Superior temporal gyrus (tissue), 1 donor: ENCODE results near the gene BANP.
"Not testable (repeated sequence)": the region's sequence is repeated elsewhere in the genome, so short reads cannot be mapped to it uniquely, and the experiment has no call there.

Experiments
- DNase-seq: peaks from one replicate; pipeline ENCODE4 v3.0.0-alpha.2; 2016; ENCODE audit errors: extremely low spot score

BANP gene

DNA sequence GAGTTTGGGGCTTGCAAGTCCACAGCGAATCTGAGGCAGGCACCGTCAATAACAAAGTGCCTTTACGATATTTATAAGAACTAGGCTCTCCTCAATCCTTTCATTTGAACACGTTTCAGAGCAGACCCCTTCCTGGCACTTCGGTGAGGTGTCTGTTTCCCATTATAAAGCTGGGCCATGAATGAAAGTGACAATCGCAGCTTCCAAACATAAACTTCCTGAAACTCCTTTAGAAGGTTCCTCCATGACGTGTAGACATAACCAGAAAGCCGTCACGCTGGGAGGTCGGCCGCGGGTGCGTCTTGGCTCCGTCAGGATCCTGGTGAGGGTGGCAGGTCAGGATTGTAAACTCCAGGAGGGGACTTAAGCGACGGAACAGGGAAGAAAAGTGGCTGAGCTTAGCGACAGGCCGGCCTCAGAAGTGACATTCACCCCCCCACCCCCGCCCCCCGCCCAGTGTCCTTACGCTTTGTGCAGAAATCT, 150.4 kb downstream of the BANP start:
- DNase-seq = not testable (repeated sequence)

GRCh38 chr16:88102597-88102996, 151.4 kb downstream of the BANP start:
- no peak for DNase-seq

DNA sequence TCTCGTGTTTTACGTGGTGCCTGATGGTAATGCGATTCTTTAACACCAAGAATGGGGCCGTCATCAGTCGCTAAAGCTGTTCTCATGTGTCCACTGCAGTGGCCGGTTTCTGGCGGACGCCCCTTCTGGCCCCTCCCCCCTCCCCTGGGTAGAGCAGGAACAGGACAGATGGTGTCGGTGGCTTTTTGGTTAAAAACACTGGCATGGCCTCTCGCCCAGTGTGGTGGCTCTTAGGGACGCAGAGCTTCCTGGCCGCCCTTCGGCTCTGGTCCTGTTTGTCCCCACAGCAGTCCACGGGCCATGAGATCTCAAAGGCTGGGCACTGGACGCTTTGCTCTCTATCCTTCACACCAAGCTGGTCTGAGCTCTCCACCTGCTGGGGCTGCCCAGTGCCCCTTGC, 151.8 kb downstream of the BANP start:
- DNase-seq = no peak

GRCh38 chr16:88103581-88104188, 152.5 kb downstream of the BANP start:
- no peak for DNase-seq

- DNase-seq = not testable (repeated sequence)
Observed at GRCh38 chr16:88104363-88104762, 153.1 kb downstream of the BANP start.

DNA sequence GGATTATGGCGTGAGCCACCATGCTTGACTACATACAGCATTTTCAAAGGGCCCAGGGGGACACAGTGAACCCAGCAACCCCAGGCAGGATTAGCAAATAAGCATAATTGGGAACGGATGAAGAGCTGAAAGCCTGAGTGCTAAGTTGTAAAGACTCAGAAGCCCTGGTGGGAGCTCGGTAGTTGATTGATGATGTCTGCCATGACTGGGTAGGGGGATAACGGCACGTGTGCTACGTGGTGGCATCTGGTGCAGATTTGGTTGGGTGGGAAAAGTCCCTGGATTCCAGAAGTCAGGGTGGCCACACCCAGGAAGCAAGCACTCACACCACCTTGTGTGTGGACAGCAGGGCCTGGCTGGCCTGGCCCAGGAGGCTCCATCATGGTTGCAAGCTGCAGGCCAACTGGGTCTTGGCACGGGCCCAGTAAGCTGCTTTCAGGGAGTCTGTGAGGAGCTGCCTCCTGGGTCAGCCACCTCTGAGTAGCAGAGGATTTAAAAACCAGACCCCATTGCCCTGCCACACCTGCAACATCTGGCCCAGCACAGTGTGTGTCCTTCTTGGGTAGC, 154.4 kb downstream of the BANP start:
- DNase-seq = not testable (repeated sequence)

GRCh38 chr16:88106566-88106965, 155.3 kb downstream of the BANP start:
- DNase-seq = not testable (repeated sequence)

GRCh38 chr16:88108762-88109161, 157.5 kb downstream of the BANP start:
- DNase-seq = no peak

DNA sequence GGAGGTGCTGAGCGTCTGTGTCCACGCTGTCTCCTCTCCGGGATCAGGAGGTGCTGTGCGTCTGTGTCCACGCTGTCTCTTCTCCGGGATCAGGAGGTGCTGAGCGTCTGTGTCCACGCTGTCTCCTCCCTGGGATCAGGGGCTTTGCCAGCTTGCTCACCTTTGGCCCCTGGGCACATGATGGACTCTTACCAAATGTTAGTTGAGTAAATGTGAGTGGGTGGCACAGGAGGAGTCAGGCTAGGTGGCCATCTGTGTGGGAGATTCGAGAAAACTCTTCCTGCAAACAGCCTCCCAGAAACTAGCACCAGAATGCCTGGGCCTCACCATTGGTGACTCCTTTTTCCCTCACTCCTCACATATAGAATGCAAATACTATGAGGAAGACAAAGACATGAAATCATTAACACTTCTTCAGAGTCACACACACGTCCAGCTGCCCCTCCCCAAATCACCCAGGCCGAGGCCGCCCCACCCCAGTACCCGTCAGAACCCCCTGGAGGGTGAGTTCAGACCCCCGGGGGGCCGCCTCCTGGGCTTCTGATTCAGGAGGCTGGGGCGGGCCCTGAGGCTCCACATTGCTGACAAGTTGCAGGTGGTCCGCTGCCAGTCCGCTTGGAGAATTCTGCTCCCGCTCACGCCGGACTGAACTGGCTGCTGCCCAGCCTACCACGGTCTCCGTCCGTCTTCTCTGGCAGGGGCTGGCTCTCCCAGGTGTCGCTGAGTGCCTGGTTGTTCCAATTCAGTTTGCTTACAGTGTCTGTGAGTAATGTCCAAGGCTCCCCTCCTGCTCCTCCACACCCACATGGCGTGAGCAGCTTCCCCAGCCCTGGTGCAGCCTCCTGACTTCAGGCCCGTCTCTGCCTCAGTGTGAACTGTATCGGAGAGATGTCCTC, 158.7 kb downstream of the BANP start:
- DNase-seq = not testable (repeated sequence)

DNA sequence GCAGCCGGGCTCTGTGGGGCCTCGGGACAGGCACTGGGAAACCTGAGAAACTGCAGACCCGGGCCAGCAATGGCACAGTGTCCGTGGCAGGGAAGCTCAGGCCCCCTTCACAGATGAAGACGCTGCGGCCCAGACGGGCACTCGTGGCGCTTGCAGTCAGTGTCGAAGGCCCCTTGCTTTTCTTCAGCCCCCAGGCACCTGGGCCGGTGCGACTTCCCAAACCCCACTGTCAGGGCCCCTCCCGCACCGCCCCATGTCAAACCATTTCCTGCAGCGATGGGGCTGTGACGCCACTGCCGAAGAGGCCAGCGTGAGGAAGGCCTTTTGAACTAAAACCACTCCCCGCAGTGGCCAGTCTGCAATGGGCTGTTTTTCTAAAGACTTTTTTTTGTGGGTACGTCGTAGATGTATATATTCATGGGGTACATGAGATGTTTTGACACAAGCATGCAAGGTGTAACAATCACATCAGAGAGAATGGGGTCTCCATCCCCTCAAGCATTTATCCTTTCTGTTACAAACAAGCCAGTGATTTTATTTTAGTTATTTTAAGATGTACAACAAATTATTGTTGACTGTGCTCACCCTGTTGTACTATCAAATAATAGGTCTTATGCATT, 159.8 kb downstream of the BANP start:
- not testable (repeated sequence) for DNase-seq

GRCh38 chr16:88111976-88112375, 160.7 kb downstream of the BANP start:
- not testable (repeated sequence) for DNase-seq

DNA sequence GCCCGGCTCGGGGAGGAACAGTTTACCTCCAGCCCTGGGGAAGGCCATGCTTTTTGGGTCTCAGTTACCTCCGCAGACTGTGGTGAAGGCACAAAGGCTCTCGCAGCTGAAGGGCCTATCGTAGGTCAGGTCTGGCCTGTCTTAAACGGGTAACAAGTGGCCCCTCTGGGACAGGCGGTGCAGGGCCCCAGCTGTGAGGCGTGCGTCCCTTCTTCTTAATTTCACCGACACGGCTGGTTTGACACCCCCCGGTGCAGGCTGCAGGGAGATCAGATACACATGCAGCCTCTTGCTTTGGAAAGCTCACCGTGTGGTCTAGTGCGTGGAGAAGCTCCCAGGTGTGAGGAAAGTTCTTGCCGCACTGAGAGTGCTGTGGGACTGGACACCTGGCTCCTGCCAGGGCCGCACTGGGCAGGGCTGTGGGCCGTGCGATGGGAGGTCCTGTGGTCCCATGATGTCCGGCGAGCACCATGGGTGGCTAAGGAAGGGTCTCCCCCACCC, 162.4 kb downstream of the BANP start:
- no peak for DNase-seq

- DNase-seq = not testable (repeated sequence)
Observed at GRCh38 chr16:88114541-88115228, 163.5 kb downstream of the BANP start.

GRCh38 chr16:88116121-88116520, 164.9 kb downstream of the BANP start:
- DNase-seq = no peak

- DNase-seq = no peak
Observed at GRCh38 chr16:88117476-88117868, 166.2 kb downstream of the BANP start.

DNA sequence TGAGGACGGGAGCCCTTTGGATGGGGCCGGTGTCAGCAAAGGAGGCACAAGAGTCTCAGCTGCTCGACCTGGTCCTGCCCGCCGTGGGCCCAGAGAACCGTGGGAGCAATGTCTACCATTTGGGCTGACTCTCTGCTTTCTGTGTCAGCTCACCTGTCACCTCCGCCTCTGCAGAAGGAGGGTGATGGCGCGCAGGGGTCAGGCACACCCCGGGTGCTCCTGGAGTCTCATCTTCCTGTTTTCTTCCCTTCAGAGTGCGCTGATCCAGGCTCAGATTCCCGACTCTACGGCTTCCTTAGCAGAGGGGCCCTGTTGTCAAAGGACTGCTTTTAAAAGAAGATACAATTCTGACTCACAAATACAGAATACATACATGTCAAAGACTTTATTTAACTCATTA, 167.1 kb downstream of the BANP start:
- no peak for DNase-seq

GRCh38 chr16:88118852-88119741, 167.9 kb downstream of the BANP start:
- not testable (repeated sequence) for DNase-seq

DNA sequence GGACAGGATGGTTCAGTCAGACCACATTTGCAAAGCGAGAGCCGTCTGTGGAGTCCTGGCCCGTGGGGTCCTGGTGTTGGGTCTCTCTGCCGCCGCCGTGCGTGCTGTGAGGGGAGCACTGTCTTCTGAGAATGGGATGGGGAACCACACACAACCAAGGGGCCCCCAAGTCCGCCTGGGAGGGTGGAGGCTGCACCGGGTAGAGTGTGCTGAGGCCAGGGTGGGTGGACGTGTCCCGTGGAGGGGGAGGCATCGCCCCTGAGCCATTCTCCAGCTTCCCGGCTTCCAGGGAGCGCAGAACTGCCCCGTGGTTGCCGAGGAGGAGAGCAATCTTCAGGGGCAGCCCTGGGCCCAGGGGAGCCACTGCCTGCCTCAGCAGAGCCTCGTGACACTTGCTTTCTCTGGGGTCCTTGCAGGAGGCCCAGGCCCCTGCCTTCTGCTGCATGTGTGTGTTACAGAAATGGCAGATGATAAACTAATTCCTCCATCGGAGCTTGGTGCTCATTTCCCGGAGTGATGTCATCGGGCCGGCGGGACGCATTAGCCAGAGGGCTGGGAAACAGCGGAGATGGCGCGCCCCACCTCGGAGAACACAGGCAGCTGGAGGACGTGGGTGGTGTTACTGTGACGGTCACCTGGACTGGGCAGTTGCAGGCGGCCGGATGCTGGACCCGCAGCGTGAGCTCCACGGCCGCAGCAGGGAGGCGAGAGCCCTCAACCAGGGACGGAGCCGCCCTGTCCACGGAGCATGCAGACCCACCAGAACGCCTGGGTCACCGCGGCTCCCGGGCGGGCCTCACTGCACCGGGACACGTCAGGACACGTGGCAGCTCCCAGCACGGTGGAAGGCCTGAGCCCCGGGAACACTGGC, 168.9 kb downstream of the BANP start:
- not testable (repeated sequence) for DNase-seq

- no peak for DNase-seq
Observed at GRCh38 chr16:88120812-88121211, 169.6 kb downstream of the BANP start.
